Femur (tissue), 1 donor: ENCODE data around the gene ENTPD8.
"Not testable (repeated sequence)": the region's sequence is repeated elsewhere in the genome, so short reads cannot be mapped to it uniquely, and the experiment has no call there.

Experiments used
- DNase-seq: peaks from one replicate; pipeline ENCODE4 v3.0.0-alpha.2; 2017

The ENTPD8 gene

DNA sequence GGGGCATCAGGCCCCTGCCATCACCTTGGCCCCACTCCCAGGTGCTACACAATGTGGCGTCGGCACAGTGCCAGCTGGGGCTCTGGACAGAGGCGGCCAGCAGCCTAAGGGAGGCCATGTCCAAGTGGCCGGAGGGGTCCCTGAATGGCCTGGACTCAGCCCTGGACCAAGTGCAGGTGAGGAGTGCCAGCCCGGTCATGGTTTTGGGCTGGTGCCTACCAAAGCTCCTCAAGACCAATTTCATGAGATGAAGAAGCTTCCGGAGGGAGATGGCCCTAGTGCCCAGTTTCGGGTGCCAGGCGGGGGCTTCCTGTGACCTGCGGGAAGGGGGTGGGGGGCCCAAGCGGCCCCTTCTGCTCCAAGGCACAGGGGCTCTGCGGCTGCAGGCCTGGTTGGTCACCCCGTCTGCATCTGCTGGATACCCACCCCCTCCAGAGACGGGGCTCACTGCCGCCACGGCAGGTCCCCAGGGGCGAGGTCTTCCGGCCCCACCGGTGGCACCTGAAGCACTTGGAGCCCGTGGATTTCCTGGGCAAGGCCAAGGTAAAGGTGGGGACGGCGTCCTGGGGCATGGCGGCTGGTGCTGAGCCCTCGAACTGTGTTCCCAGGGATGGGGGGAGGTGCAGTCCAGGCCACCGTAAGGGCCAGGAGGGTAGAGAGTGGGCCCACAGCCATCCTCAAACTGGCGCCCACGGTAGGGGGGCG lies 12.2 kb downstream of the ENTPD8 start:
- no peak for DNase-seq

DNA sequence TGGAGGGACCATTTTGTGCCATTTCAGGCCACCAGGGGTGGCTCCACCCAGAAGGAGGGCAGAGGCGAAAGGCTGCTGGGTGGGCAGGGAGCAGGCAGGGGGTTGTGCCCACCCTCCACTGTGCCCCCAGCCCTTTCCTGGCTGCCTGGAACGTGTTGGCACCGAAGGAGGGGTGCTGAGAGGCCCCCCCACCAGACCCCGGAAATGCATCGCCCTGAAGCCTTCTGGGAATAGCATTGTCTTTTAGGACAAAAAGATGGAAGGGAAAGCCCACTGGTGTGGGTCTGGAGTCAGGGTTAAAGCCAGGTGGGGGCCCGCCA lies 12.9 kb downstream of the ENTPD8 start:
- no peak for DNase-seq

DNA sequence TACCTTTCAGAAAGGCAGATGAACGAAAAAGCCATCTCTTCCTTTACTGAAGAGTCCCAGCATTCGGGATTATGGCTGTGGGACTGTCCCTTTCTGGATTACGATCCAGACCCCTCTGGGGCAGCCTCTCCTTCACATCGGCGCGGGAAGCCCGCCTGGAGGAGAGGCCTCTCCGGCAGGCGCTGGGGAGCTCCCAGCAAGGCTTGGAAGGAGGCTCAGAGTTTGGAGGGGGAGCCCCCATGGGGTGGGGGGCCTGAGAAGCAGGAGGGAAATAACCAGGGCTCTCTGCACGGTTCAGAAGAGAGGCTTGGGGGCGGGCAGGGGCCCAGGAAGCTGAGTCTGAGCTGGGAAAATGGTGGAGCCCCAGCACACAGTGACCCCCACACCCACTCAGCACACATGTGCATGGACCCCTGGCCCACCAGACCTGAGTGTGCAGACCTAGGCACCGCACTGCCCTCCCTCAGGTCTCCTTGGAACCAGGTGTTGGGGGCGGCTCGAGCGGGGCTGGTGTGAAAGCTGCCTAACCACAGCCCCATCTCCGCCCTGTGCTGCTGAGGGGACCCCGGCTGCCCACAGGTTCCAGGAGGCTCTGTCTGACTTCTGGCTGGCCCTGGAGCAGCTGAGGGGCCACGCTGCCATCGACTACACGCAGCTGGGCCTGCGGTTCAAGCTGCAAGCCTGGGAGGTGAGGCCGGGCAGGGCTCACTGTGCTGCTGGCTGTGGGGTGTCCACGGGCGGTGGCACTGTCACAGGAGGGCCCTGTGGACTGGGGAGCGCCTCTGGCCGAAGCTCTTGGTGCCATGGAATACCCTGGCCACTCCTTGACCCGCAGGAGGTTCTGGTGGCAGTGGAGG lies 13.5 kb downstream of the ENTPD8 start:
- no peak for DNase-seq

- DNase-seq = peak; percentile 46
These were observed 15.0 kb downstream of the ENTPD8 start for GRCh38 chr9:137426018-137426681.

DNA sequence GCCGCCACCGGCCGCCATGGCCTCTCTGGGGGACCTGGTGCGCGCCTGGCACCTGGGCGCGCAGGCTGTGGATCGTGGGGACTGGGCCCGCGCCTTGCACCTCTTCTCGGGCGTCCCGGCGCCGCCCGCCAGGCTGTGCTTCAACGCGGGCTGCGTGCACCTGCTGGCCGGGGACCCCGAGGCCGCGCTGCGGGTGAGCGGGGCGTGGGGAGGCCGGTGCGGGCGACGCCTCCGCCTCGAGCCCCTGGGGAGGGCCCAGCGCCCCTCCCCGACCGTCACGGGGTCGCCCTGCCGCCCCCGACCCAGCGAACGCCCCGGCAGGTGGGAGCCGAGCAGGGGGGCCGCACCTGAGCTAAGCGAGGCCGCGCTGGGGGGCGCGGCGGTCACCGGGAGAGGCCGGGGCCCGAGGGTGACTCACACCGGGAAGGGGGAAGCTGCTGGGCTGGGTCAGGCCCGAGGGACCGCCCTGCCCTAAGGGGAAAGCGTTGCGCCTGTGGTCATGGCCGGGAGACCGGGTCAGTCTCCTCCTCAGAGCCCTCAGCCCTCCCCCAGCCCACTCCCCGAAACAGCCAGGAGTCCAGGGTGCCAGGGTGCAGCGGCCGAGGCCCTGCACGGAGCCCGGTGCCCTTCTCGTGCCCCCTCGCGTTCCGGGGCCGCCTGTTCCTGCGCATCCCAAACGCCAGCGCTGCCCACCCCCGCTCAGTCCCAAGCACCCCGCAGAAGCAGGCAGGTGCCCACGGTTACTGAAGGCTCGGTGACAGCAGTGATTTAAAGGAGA lies 17.5 kb downstream of the ENTPD8 start:
- peak; percentile 39 for DNase-seq

GRCh38 chr9:137422604-137423513 lies 18.3 kb downstream of the ENTPD8 start, which contains the start of the genes EXD3 and NOXA1:
Gene EXD3, minus strand, starts transcription at chr9:137423162. Its CDS starts 27,805 bp downstream, at chr9:137395357.
Gene NOXA1, plus strand, starts transcription at chr9:137423393. Its CDS starts 137 bp downstream, at chr9:137423530.
- DNase-seq = peak; percentile 94

DNA sequence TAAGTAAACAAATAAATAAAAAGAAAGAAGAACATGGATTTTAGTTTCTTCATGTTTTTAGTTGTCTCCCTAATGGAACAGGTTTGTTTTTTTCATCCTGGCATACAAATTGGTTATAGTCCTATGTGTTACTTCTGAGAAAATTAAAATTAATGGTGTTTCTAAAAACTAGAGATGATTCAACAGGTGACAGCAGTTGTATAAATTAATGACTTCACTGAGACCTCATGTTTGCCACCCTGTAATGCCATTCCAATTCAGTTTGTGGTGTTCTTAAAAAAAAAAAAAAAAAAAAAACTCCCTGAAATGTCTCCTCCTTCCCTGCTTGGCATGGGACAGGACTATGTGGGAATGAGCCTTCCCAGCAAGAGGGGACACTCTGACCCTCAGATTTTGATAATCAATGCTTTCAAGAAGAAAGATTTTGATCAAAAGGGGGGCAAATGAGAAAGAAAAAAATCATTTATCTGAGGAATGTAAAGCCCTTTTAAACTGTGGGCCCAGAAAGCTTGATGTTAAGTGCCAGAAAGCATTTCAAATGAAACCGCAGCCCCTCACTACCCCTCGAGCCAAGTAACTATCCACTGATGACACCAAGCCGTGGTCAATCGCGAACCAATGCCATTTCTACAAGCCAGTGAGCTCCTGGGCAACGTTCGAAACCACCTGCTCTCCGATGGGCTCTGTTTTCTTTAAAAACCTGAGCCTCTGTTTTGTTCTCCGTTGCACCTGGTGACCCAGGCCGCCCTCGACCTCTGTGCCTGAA lies 19.1 kb downstream of the ENTPD8 start:
- DNase-seq = no peak

DNA sequence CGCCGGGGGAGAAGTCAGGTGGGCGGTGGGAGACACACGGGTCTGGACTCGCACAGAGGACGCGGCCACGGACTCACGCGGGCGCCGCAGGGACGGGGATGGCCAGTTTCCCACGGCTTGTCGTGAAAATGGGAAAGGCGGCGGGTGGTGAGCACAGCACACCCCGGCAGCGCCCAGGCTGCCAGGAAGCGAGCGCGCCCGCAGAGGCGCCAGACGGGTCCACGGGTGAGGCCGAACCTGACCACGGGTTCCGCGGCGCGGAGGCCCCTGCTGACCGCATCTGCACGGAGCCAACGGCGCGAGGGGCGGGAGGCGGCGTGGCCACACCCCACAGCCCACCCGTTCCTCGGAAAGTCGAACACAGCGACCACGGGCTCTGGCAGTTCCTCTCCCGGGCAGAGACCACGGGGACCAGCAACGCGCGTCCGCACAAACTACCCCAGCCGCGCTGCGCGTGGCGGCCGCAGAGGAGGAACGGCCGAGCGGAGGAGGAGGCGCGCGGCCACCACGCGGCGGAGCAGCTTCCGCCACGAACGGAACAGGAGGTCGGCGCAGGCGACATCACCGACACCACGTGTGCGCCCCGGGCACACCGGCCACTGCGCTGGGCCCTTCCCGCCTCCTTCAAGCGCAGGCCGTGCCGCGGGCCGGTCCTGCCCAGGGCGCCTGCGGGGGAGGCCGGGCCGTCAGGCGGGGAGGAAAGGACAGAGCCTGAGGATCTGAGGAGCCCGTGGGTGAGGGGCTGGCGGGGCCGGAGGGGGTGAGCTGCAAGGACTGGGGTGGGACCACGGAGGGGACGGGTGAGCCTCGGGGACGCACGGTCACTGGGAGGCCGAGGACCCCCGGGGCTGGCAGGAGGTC lies 23.8 kb downstream of the ENTPD8 start:
- DNase-seq = peak; percentile 10

DNA sequence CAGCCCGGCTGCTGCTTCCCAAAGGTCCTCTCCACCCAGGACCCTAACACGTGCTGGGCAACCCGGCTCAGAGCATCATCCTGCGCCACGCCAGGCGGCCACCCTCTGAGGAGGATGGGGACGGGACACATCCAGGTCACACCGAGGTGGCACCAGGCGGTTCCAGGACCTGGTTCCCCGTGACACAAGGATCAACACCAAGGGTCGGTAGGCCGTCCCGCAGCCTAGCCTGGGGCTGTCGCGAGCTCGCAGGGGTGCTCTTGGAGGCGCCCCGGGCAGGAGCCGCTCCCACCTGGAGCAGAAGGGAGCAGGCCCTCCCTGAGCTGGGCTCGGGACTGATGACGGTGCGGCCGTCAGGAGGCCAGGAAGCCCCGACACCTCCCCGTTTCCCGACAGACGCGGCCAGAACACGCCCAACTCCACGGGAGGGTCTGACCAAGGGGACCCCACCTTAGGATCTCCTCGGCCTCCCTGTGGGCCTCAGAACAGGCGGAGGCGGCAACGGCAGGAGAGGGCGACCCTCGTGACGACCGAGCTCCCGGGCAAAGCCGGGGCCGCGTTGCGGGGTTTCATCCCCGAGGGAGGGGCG lies 24.5 kb downstream of the ENTPD8 start:
- peak; percentile 15 for DNase-seq

- DNase-seq = peak; percentile 5
These were observed 25.1 kb downstream of the ENTPD8 start for GRCh38 chr9:137416006-137416562.

DNA sequence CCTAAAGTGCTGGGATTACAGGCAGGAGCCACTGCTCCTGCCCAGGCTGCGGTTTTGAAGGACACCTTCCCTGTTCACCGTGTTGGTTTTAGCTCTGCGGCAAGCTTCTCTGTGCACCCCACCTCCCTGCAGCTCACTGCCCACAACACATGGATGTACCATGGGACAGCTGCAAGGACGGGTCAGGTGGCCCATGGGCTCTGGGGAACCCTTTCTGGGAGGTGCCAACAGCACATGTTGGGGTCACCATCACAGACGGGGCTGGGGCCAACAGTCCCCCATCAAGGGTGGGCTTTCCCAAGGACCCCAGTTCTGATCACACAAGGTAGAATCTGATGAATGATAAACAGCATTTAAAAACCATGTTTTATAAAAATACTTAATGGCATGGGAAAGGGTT lies 25.7 kb downstream of the ENTPD8 start:
- peak; percentile 12 for DNase-seq

DNA sequence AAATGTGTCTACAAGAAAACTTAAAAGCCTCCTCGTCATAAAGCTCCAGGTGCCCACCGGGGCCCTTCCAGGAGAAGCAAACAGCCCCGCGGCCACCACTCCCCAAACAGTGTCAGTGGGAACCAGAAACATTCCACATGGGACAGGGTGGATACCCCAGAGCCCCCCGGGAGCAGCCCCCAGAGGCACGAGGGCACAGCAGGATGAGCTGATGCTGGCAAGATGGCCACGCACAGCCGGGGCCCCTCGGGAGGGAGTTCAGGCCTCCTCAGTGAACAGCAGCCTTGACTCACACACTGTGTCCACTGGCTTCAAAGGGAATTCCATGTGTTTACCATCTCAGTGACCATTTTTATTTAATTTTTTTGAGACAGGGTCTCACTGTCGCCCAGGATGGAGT lies 28.7 kb downstream of the ENTPD8 start:
- peak; percentile 11 for DNase-seq

- peak; percentile 76 for DNase-seq
These were observed 29.3 kb downstream of the ENTPD8 start for GRCh38 chr9:137411645-137412380.

DNA sequence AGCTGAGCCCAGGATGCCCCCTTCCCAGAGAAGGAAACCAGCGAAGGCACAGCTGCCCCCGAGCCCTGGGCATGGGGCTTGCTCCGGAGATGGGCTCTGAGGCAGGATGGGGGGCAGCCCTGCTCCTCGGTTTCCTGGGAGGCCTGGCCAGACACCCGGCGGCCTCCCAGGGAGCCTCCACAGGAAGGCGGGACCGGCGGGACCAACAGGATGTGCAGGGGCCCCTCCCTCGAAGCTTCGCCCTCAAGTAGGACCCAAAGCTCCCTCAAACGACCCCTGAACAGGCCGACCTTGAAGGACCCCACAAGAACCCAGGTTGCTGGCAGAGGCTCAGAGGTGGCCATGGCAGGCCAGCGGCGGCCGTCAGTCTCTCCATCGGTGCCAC lies 29.9 kb downstream of the ENTPD8 start:
- DNase-seq = peak; percentile 28

DNA sequence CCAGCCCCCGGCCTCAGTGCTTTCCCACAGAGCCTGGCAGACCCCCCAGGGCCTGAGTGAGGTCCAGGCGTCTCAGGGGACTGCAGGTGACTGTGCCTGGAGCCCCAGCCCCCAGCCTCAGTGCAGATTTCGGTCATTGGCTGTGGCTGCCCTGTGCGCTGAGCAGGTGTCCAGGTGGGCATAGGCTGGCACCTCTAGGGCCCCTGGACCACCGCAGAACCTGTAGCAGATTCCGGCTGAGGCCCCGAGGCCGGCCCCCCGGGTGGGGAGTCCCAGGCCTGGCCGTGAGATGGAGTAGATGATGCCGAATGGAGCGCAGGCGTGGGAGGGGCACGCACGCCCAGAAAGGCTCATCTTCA lies 30.3 kb downstream of the ENTPD8 start:
- peak; percentile 28 for DNase-seq

DNA sequence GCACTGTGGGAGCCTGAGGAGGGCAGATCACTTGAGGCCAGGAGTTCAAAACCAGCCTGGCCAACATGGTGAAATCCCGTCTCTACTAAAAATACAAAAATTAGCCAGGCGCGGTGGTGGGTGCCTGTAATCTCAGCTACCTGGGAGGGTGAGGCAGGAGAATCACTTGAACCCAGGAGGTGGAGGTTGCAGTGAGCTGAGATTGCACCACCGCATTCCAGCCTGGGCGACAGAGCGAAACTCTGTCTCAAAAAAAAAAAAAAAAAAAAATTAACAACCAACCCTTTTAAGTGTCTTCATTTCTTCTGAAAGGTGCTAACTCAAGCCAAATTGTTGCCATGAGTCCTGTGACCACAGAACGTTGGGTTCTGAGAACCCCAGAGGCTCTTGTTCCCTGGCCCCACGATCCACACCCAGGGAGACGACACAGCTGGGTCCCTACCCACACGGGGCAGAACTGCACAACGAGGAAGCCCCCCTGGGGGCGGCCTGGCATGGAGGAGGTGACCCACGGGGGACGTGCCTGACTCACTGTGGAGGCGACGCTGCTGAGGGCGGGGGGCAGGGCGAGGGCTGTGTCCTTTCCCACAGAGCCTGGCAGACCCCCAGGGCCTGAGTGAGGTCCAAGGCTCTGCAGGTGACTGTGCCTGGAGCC lies 30.8 kb downstream of the ENTPD8 start:
- not testable (repeated sequence) for DNase-seq

- DNase-seq = no peak
These were observed 31.6 kb downstream of the ENTPD8 start for GRCh38 chr9:137409515-137409914.
